NCI-H2171 (cell line): ENCODE data around the gene CRY2.

ENCODE experiments used
- DNase-seq: peaks from one replicate; lab custom pipeline; 2025; lab: John Stamatoyannopoulos, UW

CRY2 gene

GRCh38 chr11:45848654-45849081 lies 1.4 kb downstream of the CRY2 start:
- no peak for DNase-seq

- no peak for DNase-seq
These were observed 3.2 kb downstream of the CRY2 start for GRCh38 chr11:45850446-45850845.

DNA sequence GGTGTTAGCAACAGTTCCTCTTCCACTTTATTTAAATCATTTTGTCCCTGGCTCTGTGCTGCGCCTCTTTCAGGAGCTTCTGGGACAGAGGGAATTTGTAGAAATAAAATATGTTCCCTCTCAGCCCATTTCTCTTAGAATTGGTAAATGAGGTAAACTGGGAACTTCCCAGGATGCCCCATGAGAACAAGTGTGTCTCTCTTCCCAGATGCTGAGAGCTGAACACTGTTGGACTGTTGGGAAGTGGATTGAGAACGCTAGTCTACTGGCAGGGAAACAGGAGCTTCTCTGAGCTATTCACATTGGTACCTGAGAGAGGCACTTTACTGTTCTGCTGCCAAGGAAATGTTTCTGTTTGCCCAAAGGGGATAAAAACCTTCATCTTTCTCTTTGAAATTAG lies 4.0 kb downstream of the CRY2 start:
- no peak for DNase-seq

GRCh38 chr11:45852018-45852711 lies 4.9 kb downstream of the CRY2 start:
- DNase-seq, result no peak

DNA sequence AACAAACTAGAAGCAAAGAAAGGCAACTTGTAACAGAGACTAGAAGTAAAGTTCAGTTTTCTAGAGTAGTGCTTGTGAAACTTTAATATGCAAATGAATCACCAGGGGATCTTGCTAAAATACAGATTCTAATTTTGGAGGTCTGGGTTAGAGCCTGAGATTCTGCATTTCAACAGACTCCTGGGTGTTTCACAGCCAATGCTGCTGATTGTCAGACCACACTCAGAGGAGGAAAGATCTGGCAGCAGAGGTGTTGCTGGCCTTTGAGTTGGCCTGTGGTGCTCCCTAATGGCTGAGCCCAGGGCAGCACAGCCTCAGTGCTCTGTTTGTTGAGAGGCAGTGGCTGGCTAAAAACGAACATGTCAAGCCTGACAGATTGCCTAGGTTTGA lies 5.4 kb downstream of the CRY2 start:
- no peak for DNase-seq

- DNase-seq, result no peak
These were observed 6.3 kb downstream of the CRY2 start for GRCh38 chr11:45853332-45854219.

DNA sequence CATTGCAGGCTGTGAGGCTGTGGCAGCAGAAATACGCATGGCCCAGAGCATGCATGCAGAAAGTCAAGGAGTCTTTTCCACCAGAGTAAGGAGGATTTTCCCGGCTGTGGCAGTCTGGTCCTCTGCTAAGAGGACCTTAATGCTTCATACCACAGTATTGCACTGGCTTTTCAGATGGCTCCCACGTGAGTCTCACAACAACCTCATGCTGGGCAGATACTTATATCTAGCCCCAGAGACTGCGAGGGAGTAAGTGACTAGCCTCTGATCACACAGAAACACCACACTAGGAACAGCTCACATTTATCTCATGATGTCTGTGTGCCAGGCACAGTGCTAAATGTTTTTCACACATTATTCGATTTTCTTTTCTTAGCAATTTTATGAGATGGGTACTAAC lies 8.0 kb downstream of the CRY2 start:
- DNase-seq, result no peak

DNA sequence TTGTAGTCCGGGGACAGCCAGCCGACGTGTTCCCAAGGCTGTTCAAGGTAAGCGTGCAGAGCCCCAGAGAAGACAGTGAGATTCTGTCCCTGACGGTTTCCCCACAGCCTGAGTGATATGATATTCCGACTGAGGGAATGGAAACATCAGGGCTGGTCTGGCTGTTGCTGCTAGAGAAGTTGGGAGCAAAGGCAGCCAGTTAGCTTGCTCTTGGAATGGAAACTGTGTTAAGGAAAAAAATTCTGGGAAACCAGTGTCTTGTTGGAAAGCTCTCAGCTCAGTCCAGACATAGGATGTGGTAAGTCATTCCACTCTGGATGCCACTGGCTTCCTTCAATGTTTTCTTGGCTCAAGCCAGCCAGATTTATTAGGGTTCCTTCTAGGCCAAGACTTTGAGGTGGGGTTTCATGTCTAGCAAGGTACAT lies 8.8 kb downstream of the CRY2 start:
- DNase-seq, result no peak

DNA sequence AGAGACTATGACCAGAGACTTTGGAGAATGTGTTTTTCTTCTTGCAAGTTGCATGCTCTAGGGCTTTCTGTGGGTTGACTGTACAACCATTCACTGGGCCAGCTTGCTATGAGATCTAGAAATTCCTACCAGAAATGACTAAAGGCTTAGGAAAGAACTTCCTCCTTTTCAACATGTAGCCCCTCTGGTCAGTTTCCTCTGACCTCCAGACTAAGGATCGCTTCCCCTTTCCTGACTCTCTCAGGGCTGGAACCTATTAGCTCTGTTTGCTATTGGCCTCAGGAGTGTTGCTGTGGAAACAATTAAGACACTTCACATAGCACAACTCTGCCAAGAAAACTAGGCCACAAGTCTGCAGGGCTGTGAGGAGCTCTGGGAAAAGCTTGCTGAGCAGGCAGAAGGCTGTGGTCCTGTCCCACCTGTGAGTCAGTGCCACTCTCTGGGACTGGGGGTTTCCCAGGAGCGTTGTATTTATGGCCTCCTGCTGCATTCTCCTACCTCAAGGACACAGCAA lies 10.7 kb downstream of the CRY2 start:
- no peak for DNase-seq

- no peak for DNase-seq
These were observed 11.6 kb downstream of the CRY2 start for GRCh38 chr11:45858751-45859398.

DNA sequence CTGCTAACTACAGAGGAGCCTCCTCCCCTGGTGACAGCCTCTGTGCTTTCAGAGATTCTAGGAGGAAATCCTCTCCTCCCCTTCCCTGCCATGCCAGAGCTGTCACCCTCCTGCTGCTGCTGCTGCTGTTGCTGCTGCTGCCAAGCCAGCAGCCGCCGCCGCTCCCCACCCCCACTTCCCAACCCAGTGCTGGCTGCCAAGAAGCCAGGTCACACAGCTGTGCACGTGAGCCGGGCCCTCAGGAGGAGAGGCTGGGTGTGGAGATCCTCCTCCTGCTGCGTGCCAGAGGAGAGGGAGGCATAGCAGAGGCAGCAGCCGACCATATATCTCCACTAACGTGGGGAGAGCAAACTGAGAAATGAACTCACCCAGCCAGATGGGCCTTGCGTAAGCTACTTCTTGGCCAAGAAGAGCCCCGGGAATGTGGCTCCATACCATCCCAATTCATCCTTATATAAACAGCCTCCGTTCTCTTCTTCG lies 12.4 kb downstream of the CRY2 start:
- DNase-seq, result peak; percentile 92

- no peak for DNase-seq
These were observed 13.1 kb downstream of the CRY2 start for GRCh38 chr11:45860348-45860747.

- DNase-seq, result no peak
These were observed 13.7 kb downstream of the CRY2 start for GRCh38 chr11:45860764-45861510.

GRCh38 chr11:45864041-45864440 lies 16.8 kb downstream of the CRY2 start:
- no peak for DNase-seq

GRCh38 chr11:45869551-45869950 lies 22.3 kb downstream of the CRY2 start:
- no peak for DNase-seq

DNA sequence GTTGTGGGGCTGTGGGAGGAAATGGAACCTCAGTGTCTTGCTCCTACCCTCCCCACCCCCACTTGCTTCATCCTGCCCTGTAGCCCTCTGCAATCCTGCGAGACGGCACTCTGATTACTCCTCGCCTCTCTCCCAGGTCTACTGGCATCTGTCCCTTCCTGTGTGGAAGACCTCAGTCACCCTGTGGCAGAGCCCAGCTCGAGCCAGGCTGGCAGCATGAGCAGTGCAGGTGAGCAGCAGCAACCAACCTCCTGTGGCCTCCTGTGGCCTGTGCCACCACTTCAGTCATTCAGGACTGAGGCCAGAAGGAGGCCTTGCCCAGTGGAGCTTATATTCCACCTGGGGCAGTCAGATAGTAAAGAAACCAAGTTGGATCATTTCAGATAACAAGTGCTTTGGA lies 23.4 kb downstream of the CRY2 start:
- no peak for DNase-seq

- no peak for DNase-seq
These were observed 24.4 kb downstream of the CRY2 start for GRCh38 chr11:45871638-45872037.

DNA sequence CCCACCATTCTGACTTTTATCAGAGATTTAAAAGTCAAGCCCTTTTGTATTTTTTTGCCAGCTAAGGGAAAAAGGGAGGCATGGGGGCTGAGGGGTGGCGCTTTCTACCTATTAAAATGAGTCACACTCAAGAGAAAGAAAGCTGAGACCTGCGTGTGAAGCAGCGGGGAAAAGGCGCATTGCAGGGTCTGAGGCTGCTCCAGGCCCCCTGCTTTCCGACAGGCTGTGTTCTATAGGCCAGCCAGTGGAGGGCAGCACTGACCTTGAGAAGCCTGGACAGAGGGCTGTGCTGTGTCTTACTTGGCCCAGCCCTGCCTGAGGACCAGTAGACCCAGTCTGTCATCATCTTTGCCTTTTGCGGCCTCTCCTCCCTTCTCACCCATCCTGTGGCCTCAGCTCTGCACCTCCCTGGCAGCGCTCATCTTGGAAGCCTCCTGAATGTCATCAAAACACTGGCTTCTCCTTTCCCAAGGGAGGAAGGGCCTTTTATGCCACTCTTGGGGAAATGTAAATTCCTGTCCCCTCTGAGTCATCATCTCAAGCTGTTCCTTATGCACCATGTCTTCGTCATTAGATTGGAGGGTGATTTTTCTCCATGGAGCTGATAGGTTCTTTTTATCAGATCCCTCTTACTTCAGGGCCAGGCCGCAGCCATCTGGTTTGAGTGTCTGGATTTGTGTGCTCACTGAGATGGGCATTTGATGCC lies 25.5 kb downstream of the CRY2 start:
- no peak for DNase-seq

GRCh38 chr11:45876401-45876800 lies 29.1 kb downstream of the CRY2 start:
- DNase-seq, result no peak

GRCh38 chr11:45877221-45877620 lies 29.9 kb downstream of the CRY2 start:
- DNase-seq, result no peak

- DNase-seq, result no peak
These were observed 30.6 kb downstream of the CRY2 start for GRCh38 chr11:45877845-45878244.
